T-helper 1 cell treated with Interleukin-12 subunit alpha and Interleukin-12 subunit beta and Interleukin-4 antibody, amounts not matched to agents 30 ng/mL and 1 ng/mL, for 36 hours (primary cell): ENCODE results near the gene TALDO1. TPM values are rescaled to one million over a fixed set of nuclear protein-coding genes. Genes with fewer than 3 reads are reported as not detected.

Experiments
- intact Hi-C: fragments of 100-400 bp; cut with micrococcal nuclease; formaldehyde crosslinking; loops from one replicate; pipeline ENCODE4 v1.15.1; 2024
- total RNA-seq: library from RNA; stranded (reverse); gene quantifications from 2 replicates; pipeline ENCODE4 v1.2.3, GENCODE V29; 2022

Gene TALDO1
- total RNA-seq, 1 donor from 2014 or later, result 274 TPM

- intact Hi-C loops, result loop anchor here (5.0 kb wide), 1 partner anchor 588 kb away; the partner anchor contains the start of genes BET1L and RIC8A
Measured at GRCh38 chr11:794766-795633, 47.7 kb downstream of the TALDO1 start.

- intact Hi-C loops, result loop anchor here (1.0 to 5.0 kb wide), 12 partner anchors 9 to 589 kb away; partner anchors contain the start of genes BET1L, DEAF1, GATD1 and HRAS
Measured at GRCh38 chr11:795634-796564, 48.6 kb downstream of the TALDO1 start.

- intact Hi-C loops, result loop anchor here (1.0 to 5.0 kb wide), 14 partner anchors 9 to 589 kb away; partner anchors contain the start of genes BET1L, DEAF1, GATD1 and HRAS
Measured at GRCh38 chr11:796565-797295, 49.5 kb downstream of the TALDO1 start.

- intact Hi-C loops, result loop anchor here (1.0 to 5.0 kb wide), 11 partner anchors 12 to 590 kb away; partner anchors contain the start of genes BET1L, HRAS, RIC8A and RNH1
Measured at GRCh38 chr11:797296-798092, 50.2 kb downstream of the TALDO1 start.

GRCh38 chr11:798093-798713 is 50.9 kb downstream of the TALDO1 start, which contains the start of gene SLC25A22:
SLC25A22 (minus strand) TSS chr11:798281; CDS start chr11:795006, 3,275 bp downstream.
- intact Hi-C loops, result loop anchor here (5.0 kb wide), 1 partner anchor 591 kb away; the partner anchor contains the start of genes BET1L and RIC8A

- intact Hi-C loops, result loop anchor here (5.0 kb wide), 1 partner anchor 592 kb away; the partner anchor contains the start of genes BET1L and RIC8A
Measured at GRCh38 chr11:799641-800316, 52.5 kb downstream of the TALDO1 start.

- intact Hi-C loops, result no loop called here
Measured at GRCh38 chr11:800473-800872, 53.2 kb downstream of the TALDO1 start.

- intact Hi-C loops, result no loop called here
Measured at GRCh38 chr11:801097-801780, 54.0 kb downstream of the TALDO1 start.

GRCh38 chr11:802018-802617 is 54.9 kb downstream of the TALDO1 start:
- intact Hi-C loops, result no loop called here

GRCh38 chr11:802693-803466 is 55.6 kb downstream of the TALDO1 start:
- intact Hi-C loops, result no loop called here

GRCh38 chr11:803467-803742 is 56.1 kb downstream of the TALDO1 start:
- intact Hi-C loops, result no loop called here

- intact Hi-C loops, result no loop called here
Measured at GRCh38 chr11:803770-804598, 56.7 kb downstream of the TALDO1 start.

- intact Hi-C loops, result no loop called here
Measured at GRCh38 chr11:804599-804964, 57.3 kb downstream of the TALDO1 start.

- intact Hi-C loops, result loop anchor here (1.0 to 5.0 kb wide), 9 partner anchors 11 to 541 kb away; partner anchors contain the start of genes DEAF1, GATD1, PHRF1 and POLR2L
Measured at GRCh38 chr11:808427-809286, 61.4 kb downstream of the TALDO1 start.
